HG02642 (cell line): ENCODE measurements around the gene SMIM8.

Experiments used
- ATAC-seq: cut with Tn5 transposase; IDR thresholded peaks from one replicate; pipeline ENCODE4 v1.9.1; 2021; ENCODE audit warnings: mild to moderate bottlenecking; ENCODE audit not compliant: unreplicated experiment, poor library complexity

The SMIM8 gene

DNA sequence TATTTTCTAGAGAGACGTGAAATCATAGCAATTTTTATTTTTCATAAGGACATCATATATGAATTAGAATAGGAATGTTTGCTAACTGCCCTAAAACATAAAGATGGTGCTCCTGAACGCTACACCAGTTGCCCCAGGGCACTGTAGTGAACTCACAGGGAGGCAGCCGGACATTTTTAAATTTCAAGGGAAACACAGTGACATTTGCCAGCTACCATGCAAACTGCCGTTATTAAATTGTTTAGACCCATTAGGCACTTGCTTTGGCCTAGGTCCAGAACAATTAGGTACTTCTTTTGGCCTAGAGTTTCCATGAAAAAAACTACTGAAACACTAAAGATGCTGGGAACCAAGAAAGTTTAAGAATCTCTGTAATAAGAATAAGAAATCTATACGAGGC lies 60.5 kb downstream of the SMIM8 start:
- no peak for ATAC-seq

GRCh38 chr6:87384038-87384437 lies 61.6 kb downstream of the SMIM8 start:
- no peak for ATAC-seq

DNA sequence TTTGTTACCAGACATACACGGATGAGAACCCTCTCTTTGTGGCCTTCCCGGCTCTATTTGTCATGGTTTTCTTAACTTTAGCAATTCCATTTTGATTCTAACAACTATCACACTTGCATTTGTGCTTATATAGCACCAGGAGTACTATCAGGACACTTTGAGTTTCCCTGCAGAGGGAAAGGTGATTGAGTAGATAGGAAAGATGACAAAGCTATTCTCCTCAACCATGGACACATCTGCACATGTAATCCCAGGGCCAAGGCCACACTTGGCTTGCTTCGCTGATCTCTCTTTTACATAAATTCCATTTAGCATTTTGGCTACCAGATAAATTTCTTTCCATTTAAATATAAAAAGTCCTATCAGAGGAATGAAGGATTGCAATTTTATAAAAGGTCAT lies 62.1 kb downstream of the SMIM8 start:
- no peak for ATAC-seq

GRCh38 chr6:87391334-87391733 lies 68.9 kb downstream of the SMIM8 start:
- peak; percentile 62 for ATAC-seq
